Progenitor cell of endocrine pancreas (in vitro differentiated cells): ENCODE measurements around the gene DDIT3. TPM values are rescaled to one million over a fixed set of nuclear protein-coding genes. Genes with fewer than 3 reads are reported as not detected.

Experiments used
- DNase-seq: peaks from one replicate; pipeline ENCODE4 v3.0.0; 2021; ENCODE audit warnings: low spot score; ENCODE audit not compliant: unreplicated experiment
- H3K27ac Mint-ChIP-seq: 2 replicates; pipeline ENCODE4 v1.8.0; 2021; ENCODE audit warnings: mild to moderate bottlenecking, moderate library complexity, mixed read lengths
- H3K27me3 Mint-ChIP-seq: 2 replicates; pipeline ENCODE4 v1.8.0; 2021; ENCODE audit warnings: mixed read lengths
- H3K36me3 Mint-ChIP-seq: 2 replicates; pipeline ENCODE4 v1.8.0; 2022; ENCODE audit warnings: mixed read lengths; ENCODE audit not compliant: insufficient read depth
- H3K4me1 Mint-ChIP-seq: 2 replicates; pipeline ENCODE4 v1.8.0; 2021; ENCODE audit warnings: low read depth, mixed read lengths
- H3K4me3 Mint-ChIP-seq: 2 replicates; pipeline ENCODE4 v1.8.0; 2021; ENCODE audit warnings: low read depth, mild to moderate bottlenecking, moderate library complexity, mixed read lengths
- H3K9me3 Mint-ChIP-seq: 2 replicates; pipeline ENCODE4 v1.8.0; 2021; ENCODE audit warnings: low read depth, mixed read lengths
- microRNA-seq: library from miRNA; unstranded; fragments of <30 nt; microRNA quantifications from one replicate; pipeline ENCODE4 v1.1.0, GENCODE V29; 2020; ENCODE audit warnings: borderline number of aligned reads; ENCODE audit not compliant: unreplicated experiment
- total RNA-seq: library from RNA; stranded (reverse); gene quantifications from 2 replicates; pipeline ENCODE4 v1.2.1, GENCODE V29; 2021
- TF ChIP-seq, protein P1 (sequence below): fragments of 200-600 bp; sonication (generic); IDR thresholded peaks from one replicate; pipeline ENCODE4 v1.5.0; 2021; ENCODE audit warnings: antibody characterized with exemption, mild to moderate bottlenecking; ENCODE audit not compliant: unreplicated experiment

Gene DDIT3
- total RNA-seq, 1 donor from 2014 or later = 15.7 TPM

DNA sequence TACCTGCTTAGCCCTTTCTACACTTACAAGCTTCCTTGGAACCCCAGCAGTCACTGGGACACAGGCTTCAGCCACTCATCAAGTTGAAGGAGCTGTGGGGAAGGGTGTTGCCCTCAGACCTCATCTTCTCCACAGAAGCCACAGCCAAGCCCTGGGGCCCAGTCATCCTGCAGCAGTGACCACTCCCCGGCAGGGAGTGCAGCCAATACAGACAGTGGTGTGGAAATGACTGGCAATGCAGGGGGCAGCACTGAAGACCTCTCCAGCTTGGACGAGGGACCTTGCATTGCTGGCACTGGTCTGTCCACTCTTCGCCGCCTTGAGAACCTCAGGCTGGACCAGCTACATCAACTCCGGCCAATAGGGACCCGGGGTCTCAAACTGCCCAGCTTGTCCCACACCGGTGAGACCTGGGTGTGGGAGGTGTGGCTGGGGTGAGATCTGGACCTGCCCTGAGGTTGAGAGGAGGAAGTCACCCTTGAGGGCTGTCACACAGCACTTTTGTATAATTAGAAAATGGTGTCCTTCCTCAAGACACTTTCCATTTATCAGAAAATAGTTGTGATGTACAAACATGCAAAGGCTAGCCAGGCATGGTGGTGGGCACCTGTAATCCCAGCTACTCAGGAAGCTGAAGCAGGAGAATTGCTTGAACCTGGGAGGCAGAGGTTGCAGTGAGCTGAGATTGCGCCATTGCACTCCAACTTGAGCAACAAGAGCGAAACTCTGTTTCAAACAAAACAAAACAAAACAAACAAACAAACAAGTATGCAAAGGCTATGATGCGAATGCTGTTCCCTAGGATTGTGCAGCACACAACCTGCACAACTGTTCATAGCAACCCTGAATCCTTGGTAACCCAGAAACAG, 50.8 kb downstream of the DDIT3 start:
- Mint-ChIP-seq H3K9me3 (no peaks in the 10 kb centered on the region), H3K27me3 (peaks cover 80% of the 10 kb centered on the region), H3K4me3 (no peak overlapping the region), H3K36me3 (no peaks in the 10 kb centered on the region), H3K27ac (no peak overlapping the region), H3K4me1 (no peaks in the 10 kb centered on the region)
- TF ChIP-seq, protein P1, sequence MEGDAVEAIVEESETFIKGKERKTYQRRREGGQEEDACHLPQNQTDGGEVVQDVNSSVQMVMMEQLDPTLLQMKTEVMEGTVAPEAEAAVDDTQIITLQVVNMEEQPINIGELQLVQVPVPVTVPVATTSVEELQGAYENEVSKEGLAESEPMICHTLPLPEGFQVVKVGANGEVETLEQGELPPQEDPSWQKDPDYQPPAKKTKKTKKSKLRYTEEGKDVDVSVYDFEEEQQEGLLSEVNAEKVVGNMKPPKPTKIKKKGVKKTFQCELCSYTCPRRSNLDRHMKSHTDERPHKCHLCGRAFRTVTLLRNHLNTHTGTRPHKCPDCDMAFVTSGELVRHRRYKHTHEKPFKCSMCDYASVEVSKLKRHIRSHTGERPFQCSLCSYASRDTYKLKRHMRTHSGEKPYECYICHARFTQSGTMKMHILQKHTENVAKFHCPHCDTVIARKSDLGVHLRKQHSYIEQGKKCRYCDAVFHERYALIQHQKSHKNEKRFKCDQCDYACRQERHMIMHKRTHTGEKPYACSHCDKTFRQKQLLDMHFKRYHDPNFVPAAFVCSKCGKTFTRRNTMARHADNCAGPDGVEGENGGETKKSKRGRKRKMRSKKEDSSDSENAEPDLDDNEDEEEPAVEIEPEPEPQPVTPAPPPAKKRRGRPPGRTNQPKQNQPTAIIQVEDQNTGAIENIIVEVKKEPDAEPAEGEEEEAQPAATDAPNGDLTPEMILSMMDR = no peak
- DNase-seq = no peak

DNA sequence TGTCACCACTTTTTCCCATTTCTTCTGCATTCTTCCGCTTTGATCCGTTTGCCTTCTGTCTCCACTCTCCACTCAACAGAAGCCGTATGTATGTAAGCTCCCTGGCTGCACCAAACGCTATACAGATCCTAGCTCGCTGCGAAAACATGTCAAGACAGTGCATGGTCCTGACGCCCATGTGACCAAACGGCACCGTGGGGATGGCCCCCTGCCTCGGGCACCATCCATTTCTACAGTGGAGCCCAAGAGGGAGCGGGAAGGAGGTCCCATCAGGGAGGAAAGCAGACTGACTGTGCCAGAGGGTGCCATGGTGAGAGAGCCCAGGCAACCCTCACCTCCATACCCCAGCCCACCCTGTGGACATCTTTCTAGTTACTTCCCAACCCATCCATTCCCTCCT, 52.4 kb downstream of the DDIT3 start:
- Mint-ChIP-seq H3K36me3 (no peaks in the 10 kb centered on the region), H3K27me3 (peaks cover 81% of the 10 kb centered on the region)

DNA sequence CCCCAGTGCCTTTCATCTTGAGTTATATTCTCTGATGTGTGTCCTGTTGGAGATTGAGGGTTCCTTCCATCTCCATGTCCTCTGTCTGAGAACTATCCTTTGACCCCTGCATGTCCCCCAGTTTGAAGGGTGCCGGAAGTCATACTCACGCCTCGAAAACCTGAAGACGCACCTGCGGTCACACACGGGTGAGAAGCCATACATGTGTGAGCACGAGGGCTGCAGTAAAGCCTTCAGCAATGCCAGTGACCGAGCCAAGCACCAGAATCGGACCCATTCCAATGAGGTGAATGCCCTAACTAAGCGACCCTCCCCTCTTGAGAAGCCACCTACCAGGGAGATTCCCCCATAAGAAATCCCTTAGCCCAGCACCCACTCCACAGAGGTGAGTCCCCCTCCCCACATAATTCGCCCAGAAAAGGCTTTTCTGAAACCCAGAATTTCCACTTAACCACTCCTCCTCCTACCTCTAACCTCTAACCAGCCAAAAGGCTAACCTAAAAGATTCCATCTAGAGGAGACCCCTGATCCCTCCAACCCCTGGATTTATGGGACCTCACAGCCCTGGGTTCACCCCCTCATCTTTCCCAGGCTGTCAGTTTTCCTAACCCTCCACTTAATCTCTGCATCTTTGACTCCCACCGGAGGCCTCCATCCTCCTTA, 53.0 kb downstream of the DDIT3 start:
- no peak for DNase-seq
- Mint-ChIP-seq H3K27me3 (peaks cover 81% of the 10 kb centered on the region), H3K27ac (no peak overlapping the region)

More for the DNA sequence above, 52.4 kb downstream of the DDIT3 start:
- H3K9me3 Mint-ChIP-seq = no peaks in the 10 kb centered on the region
- TF ChIP-seq, protein P1 = no peak
- no peak overlapping the region for H3K4me3 Mint-ChIP-seq
- no peak overlapping the region for H3K27ac Mint-ChIP-seq
- no peak for DNase-seq
- H3K4me1 Mint-ChIP-seq = no peaks in the 10 kb centered on the region

More for the DNA sequence above, 53.0 kb downstream of the DDIT3 start:
- Mint-ChIP-seq H3K4me1 (peaks cover 3% of the 10 kb centered on the region), H3K36me3 (no peaks in the 10 kb centered on the region), H3K9me3 (no peaks in the 10 kb centered on the region), H3K4me3 (no peak overlapping the region)
- TF ChIP-seq, protein P1 = no peak

Small RNA genes lying within 50 kb of the gene (microRNA-seq; reads per million reads assigned to microRNA genes)
- gene MIR616 (2.4 reads per million), gene MIR6758 (4.8 reads per million)

Other genes starting within 250 kb of the DDIT3 start
- 85.9 and 86.8 TPM in 2 replicates for gene R3HDM2, start 89.5 kb downstream of the DDIT3 start, total RNA-seq
- 0.16 TPM in 1 of 2 replicates, not detected in the other for gene INHBC, start 85.7 kb downstream of the DDIT3 start, total RNA-seq
- 1.2 and 2.0 TPM in 2 replicates for gene INHBE, start 65.2 kb downstream of the DDIT3 start, total RNA-seq
- 0.89 and 0.91 TPM in 2 replicates for gene GLI1, start 60.7 kb downstream of the DDIT3 start, total RNA-seq
- gene ARHGAP9, start 40.6 kb downstream of the DDIT3 start, total RNA-seq = 2.6 and 2.8 TPM in 2 replicates
- gene MARS1, start 32.4 kb downstream of the DDIT3 start, total RNA-seq = 290 and 318 TPM in 2 replicates
- gene MBD6, start 2.3 kb upstream of the DDIT3 start, total RNA-seq = 158 and 159 TPM in 2 replicates
- 144 and 153 TPM in 2 replicates for gene DCTN2, start 26.7 kb upstream of the DDIT3 start, total RNA-seq
- 2.5 and 2.8 TPM in 2 replicates for gene KIF5A, start 29.5 kb upstream of the DDIT3 start, total RNA-seq
- 38.4 and 39.0 TPM in 2 replicates for gene PIP4K2C, start 70.7 kb upstream of the DDIT3 start, total RNA-seq
- 79.9 and 83.0 TPM in 2 replicates for gene DTX3, start 84.3 kb upstream of the DDIT3 start, total RNA-seq
- 17.0 and 18.4 TPM in 2 replicates for gene ARHGEF25, start 90.9 kb upstream of the DDIT3 start, total RNA-seq
- 0.73 and 1.1 TPM in 2 replicates for gene B4GALNT1, start 112.7 kb upstream of the DDIT3 start, total RNA-seq
- 197 and 204 TPM in 2 replicates for gene OS9, start 173.6 kb upstream of the DDIT3 start, total RNA-seq
- gene AGAP2, start 218.2 kb upstream of the DDIT3 start, total RNA-seq = 0.29 TPM in 2 replicates
- gene TSPAN31, start 224.5 kb upstream of the DDIT3 start, total RNA-seq = 24.2 and 31.3 TPM in 2 replicates
- gene CDK4, start 231.8 kb upstream of the DDIT3 start, total RNA-seq = 194 and 208 TPM in 2 replicates
- gene MARCHF9, start 234.6 kb upstream of the DDIT3 start, total RNA-seq = 33.8 and 34.3 TPM in 2 replicates
- 2.0 and 2.5 TPM in 2 replicates for gene CYP27B1, start 246.6 kb upstream of the DDIT3 start, total RNA-seq